Measurements from ENCODE around the gene CERK. TPM values are rescaled to one million over a fixed set of nuclear protein-coding genes. Genes with fewer than 3 reads are reported as not detected.

The CERK gene
- polyA plus RNA-seq, 6 donors from 2014 or later, result 7.6 to 31.2 (median 19.2) TPM

- ATAC-seq (ENCODE audit: low read depth in 2 of 2), result peak; percentile 87 to 91
- peak within 1 kb of the TSS; percentile 96 to 100 (median 99) for H3K4me3 Mint-ChIP-seq
- H3K9me3 Mint-ChIP-seq, result no peaks in the 10 kb centered on the region
- DNase-seq, result peak; percentile 92
- H3K36me3 Mint-ChIP-seq, result peaks cover 7 to 8% of the 10 kb centered on the region in 2 donors
- H3K4me1 Mint-ChIP-seq, result peaks cover 53 to 68% (median 60%) of the 10 kb centered on the region in 3 donors
- H3K27me3 Mint-ChIP-seq, result no peaks in the 10 kb centered on the region
- H3K27ac Mint-ChIP-seq, result peak within 1 kb of the TSS; percentile 99 to 100 (median 99)
These were observed 24.4 kb upstream of the CERK start, which contains the start of gene TBC1D22A for GRCh38 chr22:46762238-46763050. Gene TBC1D22A, plus strand, starts transcription at chr22:46762650. Its CDS starts 137 bp downstream, at chr22:46762787.

GRCh38 chr22:46761539-46762237, 23.6 kb upstream of the CERK start:
- Mint-ChIP-seq H3K36me3 (peaks cover under 1 to 8% of the 10 kb centered on the region in 2 donors), H3K27me3 (no peaks in the 10 kb centered on the region), H3K27ac (peak overlapping the region; percentile 99 to 100 (median 99)), H3K4me1 (peaks cover 46 to 62% (median 56%) of the 10 kb centered on the region in 3 donors), H3K9me3 (peaks cover 0 to 3% (median under 1%) of the 10 kb centered on the region in 7 donors), H3K4me3 (peak overlapping the region; percentile 96 to 100 (median 99))
- ATAC-seq (ENCODE audit: low read depth in 2 of 2) (peak in 1 of 2 donors; percentile 0), DNase-seq (no peak)

GRCh38 chr22:46761017-46761416, 23.0 kb upstream of the CERK start:
- H3K36me3 Mint-ChIP-seq, result peaks cover 7 to 8% of the 10 kb centered on the region in 2 donors
- H3K27ac Mint-ChIP-seq, result peak overlapping the region; percentile 46 to 99 (median 82)
- no peaks in the 10 kb centered on the region for H3K27me3 Mint-ChIP-seq
- H3K9me3 Mint-ChIP-seq, result peaks cover 3 to 9% (median 6%) of the 10 kb centered on the region in 7 donors
- no peak for ATAC-seq (ENCODE audit: low read depth in 2 of 2)
- H3K4me1 Mint-ChIP-seq, result peaks cover 50 to 61% (median 54%) of the 10 kb centered on the region in 3 donors
- no peak for DNase-seq
- H3K4me3 Mint-ChIP-seq, result peak overlapping the region in 7 of 8 donors; percentile 69 to 100 (median 99)

GRCh38 chr22:46758867-46759290, 20.8 kb upstream of the CERK start:
- Mint-ChIP-seq H3K36me3 (peaks cover 0 to 7% of the 10 kb centered on the region in 2 donors), H3K27ac (peak overlapping the region in 1 of 6 donors; percentile 63), H3K9me3 (peaks cover 3 to 9% (median 7%) of the 10 kb centered on the region in 7 donors), H3K4me1 (peaks cover 40 to 51% (median 42%) of the 10 kb centered on the region in 3 donors), H3K4me3 (peak overlapping the region in 3 of 8 donors; percentile 9 to 82 (median 40)), H3K27me3 (no peaks in the 10 kb centered on the region)
- ATAC-seq (ENCODE audit: low read depth in 2 of 2), result no peak
- DNase-seq, result peak; percentile 57

- H3K27ac Mint-ChIP-seq, result peak overlapping the region in 1 of 6 donors; percentile 63
- peaks cover 34 to 51% (median 37%) of the 10 kb centered on the region in 3 donors for H3K4me1 Mint-ChIP-seq
- H3K27me3 Mint-ChIP-seq, result no peaks in the 10 kb centered on the region
- peaks cover 0 to 7% of the 10 kb centered on the region in 2 donors for H3K36me3 Mint-ChIP-seq
- peaks cover 3 to 9% (median 7%) of the 10 kb centered on the region in 7 donors for H3K9me3 Mint-ChIP-seq
- no peak for DNase-seq
- peak overlapping the region in 1 of 8 donors; percentile 82 for H3K4me3 Mint-ChIP-seq
- ATAC-seq (ENCODE audit: low read depth in 2 of 2), result no peak
These were observed 20.1 kb upstream of the CERK start for GRCh38 chr22:46758121-46758520.

GRCh38 chr22:46757104-46757503, 19.1 kb upstream of the CERK start:
- H3K4me3 Mint-ChIP-seq, result no peak overlapping the region
- ATAC-seq (ENCODE audit: low read depth in 2 of 2), result no peak
- peaks cover 0 to 7% of the 10 kb centered on the region in 2 donors for H3K36me3 Mint-ChIP-seq
- DNase-seq, result no peak
- H3K9me3 Mint-ChIP-seq, result peaks cover 3 to 9% (median 7%) of the 10 kb centered on the region in 7 donors
- H3K27me3 Mint-ChIP-seq, result no peaks in the 10 kb centered on the region
- no peak overlapping the region for H3K27ac Mint-ChIP-seq
- H3K4me1 Mint-ChIP-seq, result peaks cover 29 to 40% (median 30%) of the 10 kb centered on the region in 3 donors

- Mint-ChIP-seq H3K36me3 (peaks cover 0 to 7% of the 10 kb centered on the region in 2 donors), H3K4me1 (peaks cover 23 to 36% (median 25%) of the 10 kb centered on the region in 3 donors), H3K9me3 (peaks cover 3 to 9% (median 7%) of the 10 kb centered on the region in 7 donors), H3K4me3 (no peak overlapping the region), H3K27ac (peak overlapping the region in 1 of 6 donors; percentile 34), H3K27me3 (peaks cover 0 to 7% (median 5%) of the 10 kb centered on the region in 3 donors)
- ATAC-seq (ENCODE audit: low read depth in 2 of 2) (no peak), DNase-seq (no peak)
These were observed 18.0 kb upstream of the CERK start for GRCh38 chr22:46756097-46756496.

- DNase-seq (no peak), ATAC-seq (ENCODE audit: low read depth in 2 of 2) (no peak)
- no peak overlapping the region for H3K27ac Mint-ChIP-seq
- peaks cover 0 to 11% (median 10%) of the 10 kb centered on the region in 3 donors for H3K27me3 Mint-ChIP-seq
- H3K4me1 Mint-ChIP-seq, result peaks cover 24 to 39% (median 28%) of the 10 kb centered on the region in 3 donors
- H3K36me3 Mint-ChIP-seq, result peaks cover 0 to 7% of the 10 kb centered on the region in 2 donors
- H3K4me3 Mint-ChIP-seq, result no peak overlapping the region
- H3K9me3 Mint-ChIP-seq, result peaks cover 3 to 9% (median 7%) of the 10 kb centered on the region in 7 donors
These were observed 17.5 kb upstream of the CERK start for GRCh38 chr22:46755525-46755924.

GRCh38 chr22:46754826-46755225, 16.8 kb upstream of the CERK start:
- no peak overlapping the region for H3K27ac Mint-ChIP-seq
- H3K4me1 Mint-ChIP-seq, result peaks cover 31 to 46% (median 34%) of the 10 kb centered on the region in 3 donors
- ATAC-seq (ENCODE audit: low read depth in 2 of 2), result no peak
- H3K36me3 Mint-ChIP-seq, result peaks cover 0 to 7% of the 10 kb centered on the region in 2 donors
- no peak overlapping the region for H3K4me3 Mint-ChIP-seq
- H3K9me3 Mint-ChIP-seq, result peaks cover 3 to 9% (median 7%) of the 10 kb centered on the region in 7 donors
- peaks cover 0 to 18% (median 17%) of the 10 kb centered on the region in 3 donors for H3K27me3 Mint-ChIP-seq
- DNase-seq, result no peak

GRCh38 chr22:46754110-46754799, 16.2 kb upstream of the CERK start:
- peak in 1 of 2 donors; percentile 25 for ATAC-seq (ENCODE audit: low read depth in 2 of 2)
- Mint-ChIP-seq H3K27me3 (peaks cover 0 to 24% (median 22%) of the 10 kb centered on the region in 3 donors), H3K9me3 (peaks cover 3 to 9% (median 7%) of the 10 kb centered on the region in 7 donors), H3K4me3 (peak overlapping the region in 2 of 8 donors; percentile 42 to 56), H3K27ac (peak overlapping the region in 2 of 6 donors; percentile 63 to 65), H3K4me1 (peaks cover 37 to 52% (median 40%) of the 10 kb centered on the region in 3 donors), H3K36me3 (peaks cover 0 to 7% of the 10 kb centered on the region in 2 donors)
- DNase-seq, result no peak

- H3K36me3 Mint-ChIP-seq, result peaks cover 0 to 7% of the 10 kb centered on the region in 2 donors
- DNase-seq (no peak), ATAC-seq (ENCODE audit: low read depth in 2 of 2) (no peak)
- no peak overlapping the region for H3K4me3 Mint-ChIP-seq
- H3K9me3 Mint-ChIP-seq, result peaks cover 3 to 9% (median 7%) of the 10 kb centered on the region in 7 donors
- peaks cover 0 to 29% (median 27%) of the 10 kb centered on the region in 3 donors for H3K27me3 Mint-ChIP-seq
- H3K27ac Mint-ChIP-seq, result no peak overlapping the region
- peaks cover 39 to 53% (median 41%) of the 10 kb centered on the region in 3 donors for H3K4me1 Mint-ChIP-seq
These were observed 15.7 kb upstream of the CERK start for GRCh38 chr22:46753761-46754109.

GRCh38 chr22:46753360-46753759, 15.3 kb upstream of the CERK start:
- H3K9me3 Mint-ChIP-seq, result peaks cover 3 to 9% (median 7%) of the 10 kb centered on the region in 7 donors
- H3K27me3 Mint-ChIP-seq, result peaks cover 0 to 31% (median 30%) of the 10 kb centered on the region in 3 donors
- H3K4me1 Mint-ChIP-seq, result peaks cover 37 to 51% (median 38%) of the 10 kb centered on the region in 3 donors
- H3K4me3 Mint-ChIP-seq, result no peak overlapping the region
- no peak for ATAC-seq (ENCODE audit: low read depth in 2 of 2)
- no peak for DNase-seq
- peaks cover 0 to 7% of the 10 kb centered on the region in 2 donors for H3K36me3 Mint-ChIP-seq
- H3K27ac Mint-ChIP-seq, result no peak overlapping the region
